ENCODE measurements around the gene CNOT6L.
A peak's percentile ranks its signal among the peaks of the same experiment; 100 is the strongest.

CNOT6L gene

GRCh38 chr4:77818602-77819403 lies at the start of gene CNOT6L:
Gene CNOT6L (minus strand): TSS chr4:77819368. CDS start chr4:77819308, 60 bp downstream.
- peak within 1 kb of the TSS; percentile 90 for H3K4me3 ChIP-seq (ENCODE audit: low read depth, low read length)
- no peak for TF ChIP-seq CTCF (IDR thresholded peaks at IDR 0.05; ENCODE audit: borderline replicate concordance, insufficient read depth, low read depth, low read length)

- TF ChIP-seq CTCF (IDR thresholded peaks at IDR 0.05; ENCODE audit: borderline replicate concordance, insufficient read depth, low read depth, low read length) = no peak
- H3K4me3 ChIP-seq (ENCODE audit: low read depth, low read length) = no peak overlapping the region
Observed at GRCh38 chr4:77865259-77865658, 46.1 kb upstream of the CNOT6L start.

GRCh38 chr4:77863341-77863740 lies 44.2 kb upstream of the CNOT6L start:
- H3K4me3 ChIP-seq (ENCODE audit: low read depth, low read length) = peak overlapping the region; percentile 63

GRCh38 chr4:77862478-77863216 lies 43.5 kb upstream of the CNOT6L start, which contains the start of gene MRPL1:
Gene MRPL1 (plus strand): TSS chr4:77862830. CDS start chr4:77862849, 19 bp downstream.
- peak within 1 kb of the TSS; percentile 63 for H3K4me3 ChIP-seq (ENCODE audit: low read depth, low read length)
- no peak for TF ChIP-seq CTCF (IDR thresholded peaks at IDR 0.05; ENCODE audit: borderline replicate concordance, insufficient read depth, low read depth, low read length)

- no peak for TF ChIP-seq CTCF (IDR thresholded peaks at IDR 0.05; ENCODE audit: borderline replicate concordance, insufficient read depth, low read depth, low read length)
- H3K4me3 ChIP-seq (ENCODE audit: low read depth, low read length) = peak overlapping the region; percentile 63
Observed at GRCh38 chr4:77861495-77861894, 42.3 kb upstream of the CNOT6L start.

GRCh38 chr4:77859256-77859655 lies 40.1 kb upstream of the CNOT6L start:
- H3K4me3 ChIP-seq (ENCODE audit: low read depth, low read length) = no peak overlapping the region
- no peak for TF ChIP-seq CTCF (IDR thresholded peaks at IDR 0.05; ENCODE audit: borderline replicate concordance, insufficient read depth, low read depth, low read length)

- TF ChIP-seq CTCF (IDR thresholded peaks at IDR 0.05; ENCODE audit: borderline replicate concordance, insufficient read depth, low read depth, low read length) = no peak
- H3K4me3 ChIP-seq (ENCODE audit: low read depth, low read length) = no peak overlapping the region
Observed at GRCh38 chr4:77856152-77856551, 37.0 kb upstream of the CNOT6L start.

Measured in GM12875 (cell line).